ENCODE measurements around the gene F8A3. TPM values are rescaled to one million over a fixed set of nuclear protein-coding genes. Genes with fewer than 3 reads are reported as not detected.

F8A3 gene
- total RNA-seq, 1 experiment from 2014 or later = 4.0 TPM

GRCh38 chrX:155441097-155441496, 17.3 kb downstream of the F8A3 start:
- TF ChIP-seq CTCF (IDR thresholded peaks at IDR 0.05; ENCODE audit: unreplicated experiment) = no peak
- peaks cover 53% of the 10 kb centered on the region for H3K9me3 Mint-ChIP-seq (ENCODE audit: unreplicated experiment)
- intact Hi-C loops (cut with micrococcal nuclease) = no loop called here
- no peaks in the 10 kb centered on the region for H3K27me3 Mint-ChIP-seq (ENCODE audit: insufficient read depth, unreplicated experiment)
- DNase-seq (ENCODE audit: unreplicated experiment) = no peak
- H3K27ac Mint-ChIP-seq (ENCODE audit: low read depth, unreplicated experiment) = no peak overlapping the region
- H3K4me1 Mint-ChIP-seq (ENCODE audit: insufficient read depth, unreplicated experiment) = no peaks in the 10 kb centered on the region
- CTCF ChIA-PET = no interaction called here
- H3K36me3 Mint-ChIP-seq (ENCODE audit: insufficient read depth, unreplicated experiment) = no peaks in the 10 kb centered on the region
- BruUV-seq (replicated peaks) = no TSS peak
- POLR2A ChIA-PET = no interaction called here
- no peak overlapping the region for H3K4me3 Mint-ChIP-seq (ENCODE audit: unreplicated experiment)

- TF ChIP-seq CTCF (IDR thresholded peaks at IDR 0.05; ENCODE audit: unreplicated experiment) = no peak
- no peaks in the 10 kb centered on the region for H3K36me3 Mint-ChIP-seq (ENCODE audit: insufficient read depth, unreplicated experiment)
- H3K9me3 Mint-ChIP-seq (ENCODE audit: unreplicated experiment) = peaks cover 37% of the 10 kb centered on the region
- no peak for DNase-seq (ENCODE audit: unreplicated experiment)
- BruUV-seq (replicated peaks) = no TSS peak
- H3K27ac Mint-ChIP-seq (ENCODE audit: low read depth, unreplicated experiment) = no peak overlapping the region
- H3K4me3 Mint-ChIP-seq (ENCODE audit: unreplicated experiment) = no peak overlapping the region
- POLR2A ChIA-PET = no interaction called here
- no peaks in the 10 kb centered on the region for H3K27me3 Mint-ChIP-seq (ENCODE audit: insufficient read depth, unreplicated experiment)
- intact Hi-C loops (cut with micrococcal nuclease) = no loop called here
- no peaks in the 10 kb centered on the region for H3K4me1 Mint-ChIP-seq (ENCODE audit: insufficient read depth, unreplicated experiment)
- CTCF ChIA-PET = no interaction called here
Observed at GRCh38 chrX:155435744-155436112, 22.7 kb downstream of the F8A3 start.

- Mint-ChIP-seq H3K9me3 (ENCODE audit: unreplicated experiment) (peaks cover 42% of the 10 kb centered on the region), H3K27me3 (ENCODE audit: insufficient read depth, unreplicated experiment) (no peaks in the 10 kb centered on the region), H3K4me3 (ENCODE audit: unreplicated experiment) (no peak overlapping the region), H3K27ac (ENCODE audit: low read depth, unreplicated experiment) (no peak overlapping the region), H3K4me1 (ENCODE audit: insufficient read depth, unreplicated experiment) (no peaks in the 10 kb centered on the region), H3K36me3 (ENCODE audit: insufficient read depth, unreplicated experiment) (no peaks in the 10 kb centered on the region)
- POLR2A ChIA-PET = no interaction called here
- no TSS peak for BruUV-seq (replicated peaks)
- intact Hi-C loops (cut with micrococcal nuclease) = no loop called here
- CTCF ChIA-PET = interaction anchor here (0.6 kb wide), 1 partner anchor 178 kb away, joined by 3 read pairs; no protein-coding TSS in a partner anchor
- no peak for TF ChIP-seq CTCF (IDR thresholded peaks at IDR 0.05; ENCODE audit: unreplicated experiment)
- no peak for DNase-seq (ENCODE audit: unreplicated experiment)
Observed at GRCh38 chrX:155434906-155435743, 23.3 kb downstream of the F8A3 start.

- Mint-ChIP-seq H3K27ac (ENCODE audit: low read depth, unreplicated experiment) (no peak overlapping the region), H3K9me3 (ENCODE audit: unreplicated experiment) (peaks cover 9% of the 10 kb centered on the region), H3K36me3 (ENCODE audit: insufficient read depth, unreplicated experiment) (no peaks in the 10 kb centered on the region), H3K4me1 (ENCODE audit: insufficient read depth, unreplicated experiment) (no peaks in the 10 kb centered on the region), H3K4me3 (ENCODE audit: unreplicated experiment) (no peak overlapping the region), H3K27me3 (ENCODE audit: insufficient read depth, unreplicated experiment) (no peaks in the 10 kb centered on the region)
- TF ChIP-seq CTCF (IDR thresholded peaks at IDR 0.05; ENCODE audit: unreplicated experiment) = no peak
- ChIA-PET CTCF (no interaction called here), POLR2A (no interaction called here)
- DNase-seq (ENCODE audit: unreplicated experiment) = no peak
- intact Hi-C loops (cut with micrococcal nuclease) = no loop called here
- BruUV-seq (replicated peaks) = no TSS peak
Observed at GRCh38 chrX:155417769-155418168, 40.7 kb downstream of the F8A3 start.

Small RNA genes within 50 kb of the gene (microRNA-seq; reads per million reads assigned to microRNA genes)
- gene MIR1184-3 = not detected

Other genes starting within 250 kb of the F8A3 start
- 60.5 and 62.9 TPM in 2 replicates for gene VBP1, start 242.2 kb downstream of the F8A3 start, total RNA-seq (2022)
- 5.0 and 6.0 TPM in 2 replicates for gene RAB39B, start 194.1 kb downstream of the F8A3 start, total RNA-seq (2022)
- gene CLIC2, start 124.0 kb downstream of the F8A3 start, total RNA-seq (2022) = 6.0 and 9.2 TPM in 2 replicates
- not detected in 2 replicates for gene F8A2, start 76.5 kb downstream of the F8A3 start, total RNA-seq (2022)
- 0.79 and 1.1 TPM in 2 replicates for gene SPRY3, start 154.0 kb upstream of the F8A3 start, total RNA-seq (2022)
- gene TMLHE, start 154.3 kb upstream of the F8A3 start, total RNA-seq (2022) = 16.5 and 19.0 TPM in 2 replicates